SH-SY5Y (cell line): ENCODE results near the gene ANKRD39.

Source experiments
- GATA2 ChIP-seq: IDR thresholded peaks from 2 replicates; pipeline ENCODE4 v1.6.1; 2011; ENCODE audit warnings: mild to moderate bottlenecking, low read depth, low read length
- GATA3 ChIP-seq: IDR thresholded peaks from 2 replicates; pipeline ENCODE4 v1.6.1; 2011; ENCODE audit warnings: low read depth, mild to moderate bottlenecking, low read length, moderate library complexity

DNA sequence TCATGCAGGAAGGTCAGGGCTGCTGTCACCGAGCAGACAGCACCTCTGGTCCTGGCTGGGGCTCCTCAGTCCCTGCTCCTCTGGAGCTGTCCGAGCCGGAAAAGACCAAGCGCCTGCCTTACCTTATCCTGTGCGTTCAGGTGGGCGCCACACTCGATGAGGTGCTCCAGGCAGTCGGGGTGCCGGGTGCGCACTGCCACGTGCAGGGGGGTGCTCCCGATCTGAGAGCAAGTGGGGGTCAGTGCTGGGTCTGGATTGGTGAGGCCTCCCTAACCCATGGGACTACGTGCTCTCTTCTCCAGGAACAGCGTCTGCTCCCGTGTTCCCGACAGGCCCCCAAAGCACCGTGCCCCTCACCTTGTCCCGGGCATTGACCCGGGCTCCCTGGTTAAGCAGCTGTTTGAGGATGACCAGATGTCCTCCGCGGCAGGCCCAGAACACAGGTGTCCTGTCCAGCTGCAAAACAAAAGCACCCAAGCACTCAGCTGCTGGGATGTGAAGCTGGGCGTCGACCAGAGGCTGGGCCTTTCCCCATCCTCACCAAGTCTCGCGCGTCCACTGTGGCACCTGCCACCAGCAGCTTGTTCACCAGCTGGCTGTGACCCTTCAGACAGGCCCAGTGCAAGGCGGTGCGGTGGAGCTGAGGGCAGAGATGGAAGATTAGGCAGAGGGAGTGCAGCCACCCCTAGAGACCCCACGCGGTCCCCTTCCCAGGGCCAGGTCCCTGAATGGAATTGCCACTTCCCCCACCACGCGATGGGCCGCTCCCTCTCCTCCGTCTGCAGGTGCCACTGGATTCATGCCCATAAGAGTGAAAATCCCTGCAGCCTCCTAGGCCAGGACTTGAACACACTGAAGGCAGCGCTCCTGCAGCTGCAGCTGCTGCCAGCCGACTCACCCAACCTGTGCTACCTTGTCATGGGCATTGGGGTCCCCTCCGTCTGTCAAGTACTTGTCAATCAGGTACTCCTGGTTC lies 17.7 kb downstream of the ANKRD39 start:
- TF ChIP-seq GATA3 (no peak), GATA2 (no peak)
